ENCODE data around the gene CD58.

DNA sequence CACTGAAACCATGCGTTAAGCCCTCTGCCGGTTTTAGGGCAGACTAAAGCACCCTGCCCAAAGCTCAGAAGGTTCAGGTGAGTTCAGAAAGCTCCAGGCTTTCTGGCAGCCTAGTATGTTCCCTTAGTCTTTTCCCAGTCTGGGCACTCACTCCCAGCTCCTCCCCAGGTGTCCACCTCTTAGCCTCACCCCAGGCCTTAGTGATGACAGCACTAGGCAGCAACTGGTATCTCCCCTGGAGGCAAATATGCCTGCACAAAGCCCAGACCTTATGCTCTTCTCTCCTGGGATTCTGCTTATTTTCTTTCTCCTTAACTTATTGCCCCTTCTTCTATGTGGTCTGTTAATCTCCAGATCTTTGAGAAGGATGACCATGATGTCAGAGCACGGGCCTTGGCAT lies 80.2 kb downstream of the CD58 start:
- TF ChIP-seq ZKSCAN1 (IDR thresholded peaks at IDR 0.05; ENCODE audit: low read depth, low read length) (no peak), ZNF384 (IDR thresholded peaks at IDR 0.05; ENCODE audit: low read depth, low read length) (no peak), EZH2 (IDR thresholded peaks at IDR 0.05; ENCODE audit: borderline replicate concordance, low read depth, low read length) (no peak), TCF7L2 (IDR thresholded peaks at IDR 0.05; ENCODE audit: low read depth, low read length) (no peak), ZNF766 (CRISPR knock-in tag; conservative IDR thresholded peaks at IDR 0.05) (no peak), FOXP1 (CRISPR knock-in tag; IDR thresholded peaks at IDR 0.05) (no peak), GTF2F1 (IDR thresholded peaks at IDR 0.05; ENCODE audit: low read depth, low read length) (no peak), BRF1 (IDR thresholded peaks at IDR 0.05; ENCODE audit: borderline replicate concordance, extremely low read depth, insufficient read length) (no peak), CC2D1A (IDR thresholded peaks at IDR 0.05) (no peak), GABPB1 (CRISPR knock-in tag; IDR thresholded peaks at IDR 0.05) (no peak), POLR2G (IDR thresholded peaks at IDR 0.05; ENCODE audit: low read depth, low read length) (no peak), SETDB1 (IDR thresholded peaks at IDR 0.05; ENCODE audit: low read length) (no peak)
- TF ChIP-seq, protein P1, sequence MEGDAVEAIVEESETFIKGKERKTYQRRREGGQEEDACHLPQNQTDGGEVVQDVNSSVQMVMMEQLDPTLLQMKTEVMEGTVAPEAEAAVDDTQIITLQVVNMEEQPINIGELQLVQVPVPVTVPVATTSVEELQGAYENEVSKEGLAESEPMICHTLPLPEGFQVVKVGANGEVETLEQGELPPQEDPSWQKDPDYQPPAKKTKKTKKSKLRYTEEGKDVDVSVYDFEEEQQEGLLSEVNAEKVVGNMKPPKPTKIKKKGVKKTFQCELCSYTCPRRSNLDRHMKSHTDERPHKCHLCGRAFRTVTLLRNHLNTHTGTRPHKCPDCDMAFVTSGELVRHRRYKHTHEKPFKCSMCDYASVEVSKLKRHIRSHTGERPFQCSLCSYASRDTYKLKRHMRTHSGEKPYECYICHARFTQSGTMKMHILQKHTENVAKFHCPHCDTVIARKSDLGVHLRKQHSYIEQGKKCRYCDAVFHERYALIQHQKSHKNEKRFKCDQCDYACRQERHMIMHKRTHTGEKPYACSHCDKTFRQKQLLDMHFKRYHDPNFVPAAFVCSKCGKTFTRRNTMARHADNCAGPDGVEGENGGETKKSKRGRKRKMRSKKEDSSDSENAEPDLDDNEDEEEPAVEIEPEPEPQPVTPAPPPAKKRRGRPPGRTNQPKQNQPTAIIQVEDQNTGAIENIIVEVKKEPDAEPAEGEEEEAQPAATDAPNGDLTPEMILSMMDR (IDR thresholded peaks at IDR 0.05 in 2 of 3, conservative IDR thresholded peaks at IDR 0.05 in 1 of 3; ENCODE audit: insufficient read depth in 2 of 3, low read depth in 1 of 3, low read length in 3 of 3), result no peak
- TF ChIP-seq, protein P2, sequence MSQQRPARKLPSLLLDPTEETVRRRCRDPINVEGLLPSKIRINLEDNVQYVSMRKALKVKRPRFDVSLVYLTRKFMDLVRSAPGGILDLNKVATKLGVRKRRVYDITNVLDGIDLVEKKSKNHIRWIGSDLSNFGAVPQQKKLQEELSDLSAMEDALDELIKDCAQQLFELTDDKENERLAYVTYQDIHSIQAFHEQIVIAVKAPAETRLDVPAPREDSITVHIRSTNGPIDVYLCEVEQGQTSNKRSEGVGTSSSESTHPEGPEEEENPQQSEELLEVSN (IDR thresholded peaks at IDR 0.05; ENCODE audit: borderline replicate concordance in 1 of 2, extremely low read depth in 1 of 2, insufficient read depth in 1 of 2, insufficient read length in 1 of 2, low read depth in 1 of 2, low read length in 1 of 2, poor library complexity in 1 of 2, severe bottlenecking in 1 of 2), result no peak
